Hepatocyte (in vitro differentiated cells): ENCODE results near the gene FBXL7. TPM values are rescaled to one million over a fixed set of nuclear protein-coding genes. Genes with fewer than 3 reads are reported as not detected.

Experiments used
- DNase-seq: peaks from one replicate; pipeline ENCODE4 v3.0.0-alpha.2; 2016; ENCODE audit warnings: low spot score
- H2AFZ ChIP-seq: fragments of 200-600 bp; sonication (generic); 2 replicates; pipeline ENCODE4 v1.6.0; 2016; ENCODE audit warnings: antibody characterized with exemption, mild to moderate bottlenecking
- H3K27ac ChIP-seq: fragments of 200-600 bp; sonication (generic); 2 replicates; pipeline ENCODE4 v1.5.1; 2016; ENCODE audit warnings: mild to moderate bottlenecking
- H3K27me3 ChIP-seq: fragments of 200-600 bp; sonication (generic); 2 replicates; pipeline ENCODE4 v1.6.1; 2016
- H3K36me3 ChIP-seq: fragments of 200-600 bp; sonication (generic); replicated peaks from 2 replicates; pipeline ENCODE4 v1.5.1; 2016; ENCODE audit warnings: low read depth; ENCODE audit not compliant: insufficient read depth
- H3K4me1 ChIP-seq: fragments of 200-600 bp; sonication (generic); 2 replicates; pipeline ENCODE4 v1.5.1; 2016; ENCODE audit warnings: mild to moderate bottlenecking, moderate library complexity; ENCODE audit not compliant: insufficient read depth
- H3K4me2 ChIP-seq: fragments of 200-600 bp; sonication (generic); 2 replicates; pipeline ENCODE4 v1.6.0; 2016
- H3K4me3 ChIP-seq: fragments of 200-600 bp; sonication (generic); 2 replicates; pipeline ENCODE4 v1.5.1; 2016; ENCODE audit warnings: mild to moderate bottlenecking
- H3K79me2 ChIP-seq: fragments of 200-600 bp; sonication (generic); 2 replicates; pipeline ENCODE4 v1.6.0; 2017; ENCODE audit warnings: mild to moderate bottlenecking
- H3K9me2 ChIP-seq: fragments of 200-600 bp; sonication (generic); replicated peaks from 2 replicates; pipeline ENCODE4 v1.6.0; 2017; ENCODE audit warnings: mild to moderate bottlenecking; ENCODE audit not compliant: insufficient read depth
- H3K9me3 ChIP-seq: fragments of 200-600 bp; sonication (generic); 2 replicates; pipeline ENCODE4 v1.5.1; 2016; ENCODE audit warnings: low read depth, mild to moderate bottlenecking
- H4K20me1 ChIP-seq: fragments of 200-600 bp; sonication (generic); 2 replicates; pipeline ENCODE4 v1.6.0; 2016; ENCODE audit warnings: mild to moderate bottlenecking; ENCODE audit not compliant: insufficient read depth, poor library complexity, severe bottlenecking
- EZH2 ChIP-seq: fragments of 200-600 bp; sonication (generic); IDR thresholded peaks from 2 replicates; pipeline ENCODE4 v1.6.1; 2016; ENCODE audit warnings: antibody characterized with exemption, mild to moderate bottlenecking, borderline replicate concordance
- EZH2phosphoT487 ChIP-seq: fragments of 200-600 bp; sonication (generic); IDR thresholded peaks from one replicate; pipeline ENCODE4 v1.6.1; 2018; ENCODE audit warnings: antibody characterized with exemption, mild to moderate bottlenecking, low read depth, moderate library complexity; ENCODE audit not compliant: unreplicated experiment, severe bottlenecking
- WGBS: methylation state at CpG from one replicate; pipeline ENCODE4 v1.1.6; 2016; ENCODE audit warnings: low lambda C conversion rate; ENCODE audit errors: missing lambda C conversion rate; 5-methylcytosine and 5-hydroxymethylcytosine counted together
- polyA plus RNA-seq: library from polyadenylated mRNA; unstranded; fragments of >200 nt; fragmentation: Nextera tagmentation; extraction: Ambion mirVana; gene quantifications from 2 replicates; pipeline ENCODE4 v1.2.1, GENCODE V29; 2016
- total RNA-seq: library from RNA; depleted of rRNA; stranded (reverse); fragments of >200 nt; gene quantifications from 2 replicates; pipeline ENCODE4 v1.2.3, GENCODE V29; 2014
- TF ChIP-seq, protein P1 (sequence below): fragments of 200-600 bp; sonication (generic); IDR thresholded peaks from 2 replicates; pipeline ENCODE4 v1.5.1; 2016; ENCODE audit warnings: antibody characterized with exemption, mild to moderate bottlenecking; ENCODE audit not compliant: poor library complexity

FBXL7 gene
- total and polyA plus RNA-seq, 2 experiments from 2014 or later = 8.4 to 10.3 TPM

- Histone ChIP-seq H4K20me1 (peaks cover 9% of the 10 kb centered on the region), H3K9me3 (no peaks in the 10 kb centered on the region), H3K4me2 (no peak overlapping the region), H3K27ac (no peak overlapping the region), H3K36me3 (no peaks in the 10 kb centered on the region), H2AFZ (no peak overlapping the region), H3K9me2 (no peaks in the 10 kb centered on the region), H3K27me3 (no peaks in the 10 kb centered on the region), H3K4me3 (no peak overlapping the region), H3K79me2 (peaks cover 3% of the 10 kb centered on the region), H3K4me1 (no peaks in the 10 kb centered on the region)
- WGBS = 100% methylated on average over 1 of the region's 1 CpG
- no peak for DNase-seq
- TF ChIP-seq EZH2phosphoT487 (no peak), EZH2 (no peak)
- TF ChIP-seq, protein P1, sequence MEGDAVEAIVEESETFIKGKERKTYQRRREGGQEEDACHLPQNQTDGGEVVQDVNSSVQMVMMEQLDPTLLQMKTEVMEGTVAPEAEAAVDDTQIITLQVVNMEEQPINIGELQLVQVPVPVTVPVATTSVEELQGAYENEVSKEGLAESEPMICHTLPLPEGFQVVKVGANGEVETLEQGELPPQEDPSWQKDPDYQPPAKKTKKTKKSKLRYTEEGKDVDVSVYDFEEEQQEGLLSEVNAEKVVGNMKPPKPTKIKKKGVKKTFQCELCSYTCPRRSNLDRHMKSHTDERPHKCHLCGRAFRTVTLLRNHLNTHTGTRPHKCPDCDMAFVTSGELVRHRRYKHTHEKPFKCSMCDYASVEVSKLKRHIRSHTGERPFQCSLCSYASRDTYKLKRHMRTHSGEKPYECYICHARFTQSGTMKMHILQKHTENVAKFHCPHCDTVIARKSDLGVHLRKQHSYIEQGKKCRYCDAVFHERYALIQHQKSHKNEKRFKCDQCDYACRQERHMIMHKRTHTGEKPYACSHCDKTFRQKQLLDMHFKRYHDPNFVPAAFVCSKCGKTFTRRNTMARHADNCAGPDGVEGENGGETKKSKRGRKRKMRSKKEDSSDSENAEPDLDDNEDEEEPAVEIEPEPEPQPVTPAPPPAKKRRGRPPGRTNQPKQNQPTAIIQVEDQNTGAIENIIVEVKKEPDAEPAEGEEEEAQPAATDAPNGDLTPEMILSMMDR = no peak
Observed at GRCh38 chr5:15772131-15772530, 272.2 kb downstream of the FBXL7 start.

DNA sequence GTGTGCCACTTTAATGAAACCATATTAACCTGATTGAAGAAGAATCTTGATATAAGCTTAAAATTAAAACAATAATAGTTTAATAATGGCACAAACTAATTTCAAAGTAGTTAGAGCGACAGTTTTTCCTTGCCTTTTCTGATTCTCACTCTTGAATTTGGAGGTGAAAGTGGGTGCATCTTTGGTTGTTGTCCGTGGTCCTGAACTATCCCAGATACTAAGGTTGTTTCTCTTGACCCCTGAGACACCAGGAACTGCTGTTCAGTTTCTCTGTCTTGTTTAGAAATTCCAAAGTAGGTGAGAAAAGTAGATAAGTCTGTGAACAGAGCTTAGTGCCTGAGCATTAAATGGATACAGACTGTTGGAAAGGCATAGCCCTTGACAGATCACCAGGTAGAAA, 274.7 kb downstream of the FBXL7 start:
- no peak for DNase-seq
- Histone ChIP-seq H3K9me3 (no peaks in the 10 kb centered on the region), H3K4me3 (no peak overlapping the region), H3K9me2 (no peaks in the 10 kb centered on the region), H2AFZ (no peak overlapping the region), H3K4me2 (no peak overlapping the region), H4K20me1 (peaks cover 9% of the 10 kb centered on the region), H3K36me3 (no peaks in the 10 kb centered on the region), H3K79me2 (peaks cover 3% of the 10 kb centered on the region), H3K27me3 (no peaks in the 10 kb centered on the region), H3K4me1 (no peaks in the 10 kb centered on the region), H3K27ac (no peak overlapping the region)
- WGBS = 83% methylated on average over 2 of the region's 2 CpGs
- TF ChIP-seq EZH2phosphoT487 = no peak
- no peak for TF ChIP-seq EZH2
- TF ChIP-seq, protein P1 = no peak

GRCh38 chr5:15776346-15776745, 276.4 kb downstream of the FBXL7 start:
- no peak overlapping the region for H3K4me3 ChIP-seq
- peaks cover 9% of the 10 kb centered on the region for H4K20me1 ChIP-seq
- H3K4me1 ChIP-seq = no peaks in the 10 kb centered on the region
- no peak overlapping the region for H3K4me2 ChIP-seq
- 98% methylated on average over 2 of the region's 2 CpGs for WGBS
- H3K27ac ChIP-seq = no peak overlapping the region
- no peak overlapping the region for H2AFZ ChIP-seq
- DNase-seq = no peak
- H3K79me2 ChIP-seq = peaks cover 3% of the 10 kb centered on the region
- TF ChIP-seq EZH2 = no peak
- TF ChIP-seq, protein P1 = no peak
- no peak for TF ChIP-seq EZH2phosphoT487
- H3K9me2 ChIP-seq = no peaks in the 10 kb centered on the region
- H3K36me3 ChIP-seq = no peaks in the 10 kb centered on the region
- H3K27me3 ChIP-seq = no peaks in the 10 kb centered on the region
- no peaks in the 10 kb centered on the region for H3K9me3 ChIP-seq

- Histone ChIP-seq H3K4me3 (no peak overlapping the region), H3K36me3 (no peaks in the 10 kb centered on the region), H3K9me2 (no peaks in the 10 kb centered on the region), H3K4me2 (no peak overlapping the region), H4K20me1 (peaks cover 3% of the 10 kb centered on the region), H3K27me3 (no peaks in the 10 kb centered on the region), H3K27ac (no peak overlapping the region), H2AFZ (no peak overlapping the region), H3K79me2 (peaks cover 6% of the 10 kb centered on the region), H3K4me1 (no peaks in the 10 kb centered on the region), H3K9me3 (no peaks in the 10 kb centered on the region)
- TF ChIP-seq EZH2phosphoT487 (no peak), EZH2 (no peak)
- TF ChIP-seq, protein P1 = no peak
- no peak for DNase-seq
Observed at GRCh38 chr5:15783734-15784133, 283.8 kb downstream of the FBXL7 start.
